Fibroblast of skin of left quadriceps (primary cell): ENCODE measurements around the gene NKX2-2.
"Not testable (repeated sequence)": the region's sequence is repeated elsewhere in the genome, so short reads cannot be mapped to it uniquely, and the experiment has no call there.

Experiments
- DNase-seq, 2 experiments: peaks; one replicate each; pipeline ENCODE4 v3.0.0-alpha.2; 2013; ENCODE audit warnings: low read depth in 2 of 2

The NKX2-2 gene

GRCh38 chr20:21508230-21509078 is 5.4 kb downstream of the NKX2-2 start:
- DNase-seq = no peak

DNA sequence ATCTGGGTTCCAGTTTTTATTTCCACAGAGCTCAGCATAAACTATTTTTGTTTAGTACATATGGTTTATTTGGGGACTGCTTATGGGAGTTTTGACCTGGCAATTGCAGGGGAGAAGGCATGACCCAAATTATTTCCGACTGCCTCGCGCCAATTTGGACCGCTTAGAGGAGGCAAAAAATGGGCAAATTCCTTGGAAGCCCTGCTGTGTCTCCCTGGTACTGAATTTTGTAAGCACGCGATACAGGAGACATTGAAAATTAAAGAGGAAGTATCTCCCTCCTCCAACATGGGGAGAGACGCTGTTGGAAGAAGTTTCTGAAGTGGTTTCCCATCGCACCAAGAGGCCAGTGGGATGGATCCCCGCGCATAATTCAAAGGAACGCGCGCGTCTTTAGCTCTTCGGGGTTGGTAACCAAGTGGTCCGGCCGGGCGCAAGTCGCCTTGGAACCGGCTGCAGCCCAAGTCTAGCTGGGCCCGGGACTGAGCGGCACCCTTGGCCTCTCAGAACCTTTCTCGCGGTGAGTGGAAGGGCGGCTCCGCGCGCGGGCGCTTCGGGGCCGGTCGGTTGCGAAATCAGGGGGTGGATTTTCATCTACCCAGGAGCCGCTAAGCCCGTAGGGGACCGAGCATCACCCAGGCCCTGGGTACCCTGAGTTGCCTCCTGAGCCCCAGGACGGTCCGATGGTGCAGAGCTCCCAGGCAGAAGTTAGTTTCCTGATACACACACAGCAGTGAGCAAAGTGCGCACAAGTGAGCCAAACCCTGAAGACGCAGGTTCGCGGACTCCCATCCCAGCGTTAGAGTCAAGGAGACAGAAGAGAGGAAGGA is 6.2 kb downstream of the NKX2-2 start:
- no peak for DNase-seq

- no peak for DNase-seq
These were observed 7.9 kb downstream of the NKX2-2 start for GRCh38 chr20:21505810-21506530.

DNA sequence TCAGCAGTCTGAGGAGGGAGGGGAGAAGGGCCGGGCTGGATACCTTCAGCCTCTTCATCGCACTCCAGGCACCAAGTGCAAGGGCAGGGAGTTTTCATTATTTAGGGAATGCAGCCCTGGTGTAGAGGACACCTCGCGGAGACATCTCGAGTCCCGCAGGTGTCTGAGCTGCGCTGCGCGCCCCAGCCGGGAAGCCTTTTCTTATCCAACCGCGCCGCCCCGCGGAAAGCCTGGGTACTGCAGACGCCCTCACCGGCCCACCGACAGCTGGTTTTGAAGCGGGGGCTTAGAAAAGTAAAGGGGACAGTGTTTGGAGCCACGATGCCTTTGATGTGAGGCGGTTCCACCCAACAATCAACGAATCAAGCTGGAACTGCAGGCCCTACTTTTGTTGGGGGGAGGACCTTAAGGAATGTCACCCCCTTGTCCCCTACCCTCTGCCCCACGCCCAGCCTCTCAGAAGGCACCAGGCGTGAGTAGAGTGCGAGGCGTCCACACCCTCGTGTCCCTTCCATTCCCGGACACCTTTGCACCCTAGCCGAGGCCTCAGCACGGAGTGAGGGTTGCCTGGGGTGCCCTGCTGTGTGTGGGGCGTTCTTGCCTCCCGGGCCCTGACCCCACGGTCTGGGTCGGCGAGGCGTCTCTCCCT is 8.6 kb downstream of the NKX2-2 start:
- no peak for DNase-seq

DNA sequence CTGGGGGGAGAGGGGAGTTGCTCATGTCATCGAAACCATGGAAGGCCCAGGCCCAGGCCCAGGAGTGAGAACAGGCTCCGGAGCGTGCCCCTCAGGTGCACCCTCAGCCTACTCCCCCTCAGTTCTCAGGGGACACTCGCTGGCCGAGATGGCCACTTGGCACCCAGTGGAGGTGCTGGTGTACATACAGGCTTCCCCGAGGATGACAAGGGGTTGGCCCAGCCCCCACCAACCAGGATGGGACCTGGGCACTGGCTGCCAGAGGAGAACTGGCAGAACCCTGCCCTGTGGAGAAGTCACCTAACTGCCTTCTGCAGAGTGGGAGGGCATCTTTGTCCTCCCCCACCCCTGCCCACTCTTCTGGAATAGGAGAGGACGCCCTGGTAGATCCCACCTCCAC is 9.5 kb downstream of the NKX2-2 start:
- no peak for DNase-seq

GRCh38 chr20:21503345-21503744 is 10.5 kb downstream of the NKX2-2 start:
- no peak for DNase-seq

DNA sequence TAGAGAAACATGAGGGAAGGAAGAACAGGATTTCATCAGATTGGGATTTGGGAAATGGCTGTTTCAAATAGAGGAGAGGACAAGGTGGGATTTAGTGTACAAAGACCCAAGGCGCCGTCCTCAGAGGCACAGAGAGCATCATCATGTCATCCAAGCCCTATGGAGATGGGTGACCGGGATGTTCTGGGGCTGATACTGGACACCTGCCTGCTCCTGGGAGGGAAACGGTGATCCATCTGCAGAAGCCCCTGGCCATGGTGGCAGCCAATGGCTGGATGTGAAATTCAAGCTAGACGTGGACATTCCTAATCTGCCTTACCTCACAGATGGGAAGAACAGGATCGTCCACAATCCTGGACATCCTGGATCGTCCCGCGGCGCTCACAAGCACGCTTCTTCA is 12.7 kb downstream of the NKX2-2 start:
- DNase-seq = no peak

GRCh38 chr20:21500599-21500998 is 13.3 kb downstream of the NKX2-2 start:
- no peak for DNase-seq

DNA sequence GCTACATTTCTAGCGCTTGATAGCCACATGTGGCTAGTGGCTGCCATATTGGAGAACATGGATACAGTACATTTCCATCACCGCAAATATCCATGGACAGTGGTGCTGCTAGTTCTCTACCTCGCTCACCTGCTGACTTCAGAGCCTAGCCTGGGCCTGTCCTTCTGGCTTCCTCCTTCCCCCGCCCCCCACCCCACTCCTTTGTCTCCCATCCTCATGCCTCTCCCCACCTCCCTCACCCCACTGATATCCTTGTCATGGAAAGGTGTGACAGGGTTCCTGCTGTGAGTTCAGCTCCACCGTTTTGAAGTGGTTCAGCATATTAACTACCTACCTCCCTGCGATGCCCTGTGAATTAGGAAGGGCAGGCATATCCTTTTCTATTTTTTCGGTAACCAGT is 14.2 kb downstream of the NKX2-2 start:
- DNase-seq = no peak

- no peak for DNase-seq
These were observed 15.2 kb downstream of the NKX2-2 start for GRCh38 chr20:21498635-21499034.

- no peak for DNase-seq
These were observed 15.7 kb downstream of the NKX2-2 start for GRCh38 chr20:21498195-21498594.

DNA sequence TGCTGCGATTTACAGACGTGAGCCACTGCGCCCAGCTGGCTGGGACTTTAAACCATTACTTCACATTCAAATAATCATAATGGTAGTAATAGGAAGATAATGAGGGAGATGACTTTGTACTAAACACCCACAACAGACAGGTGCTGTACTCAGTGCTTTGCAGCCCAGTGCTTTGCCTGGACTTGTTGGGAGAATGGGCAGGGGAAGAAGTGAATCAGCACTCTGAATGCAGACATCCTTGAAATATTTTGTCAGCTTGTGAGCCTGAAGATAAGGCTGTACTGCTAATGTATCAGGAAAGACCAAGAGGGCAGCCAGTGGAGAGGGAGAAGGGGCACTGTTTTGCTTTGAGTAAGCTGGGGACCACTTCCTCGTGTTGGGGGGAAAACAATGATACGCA is 17.4 kb downstream of the NKX2-2 start:
- no peak for DNase-seq

GRCh38 chr20:21493049-21493448 is 20.8 kb downstream of the NKX2-2 start:
- no peak for DNase-seq

DNA sequence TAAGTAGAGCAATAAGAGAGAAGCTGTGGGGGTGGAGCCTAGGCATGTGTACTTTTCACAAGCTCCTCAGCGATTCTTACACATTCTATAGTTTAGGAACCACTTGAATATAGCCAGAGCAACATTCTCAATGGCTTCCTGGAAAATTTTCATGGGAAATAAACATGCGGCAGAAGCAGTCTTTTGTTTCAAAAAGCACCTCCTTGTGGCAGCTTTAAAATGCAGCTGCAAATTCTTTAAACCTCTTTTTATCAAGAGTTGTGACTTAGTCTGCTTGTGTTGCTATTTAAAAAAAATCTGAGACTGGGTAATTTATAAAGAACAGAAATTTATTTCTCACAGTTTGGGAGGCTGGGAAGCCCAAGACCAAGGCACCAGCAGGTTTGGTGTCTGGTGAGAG is 23.8 kb downstream of the NKX2-2 start:
- DNase-seq = no peak

DNA sequence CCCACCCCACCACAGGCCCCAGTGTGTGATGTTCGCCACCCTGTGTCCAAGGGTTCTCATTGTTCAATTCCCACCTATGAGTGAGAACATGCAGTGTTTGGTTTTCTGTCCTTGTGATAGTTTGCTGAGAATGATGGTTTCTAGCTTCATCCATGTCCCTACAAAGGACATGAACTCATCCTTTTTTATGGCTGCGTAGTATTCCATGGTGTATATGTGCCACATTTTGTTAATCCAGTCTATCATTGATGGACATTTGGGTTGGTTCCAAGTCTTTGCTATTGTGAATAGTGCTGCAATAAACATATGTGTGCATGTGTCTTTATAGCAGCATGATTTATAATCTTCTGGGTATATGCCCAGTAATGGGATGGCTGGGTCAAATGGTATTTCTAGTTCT is 33.7 kb downstream of the NKX2-2 start:
- DNase-seq = not testable (repeated sequence)

DNA sequence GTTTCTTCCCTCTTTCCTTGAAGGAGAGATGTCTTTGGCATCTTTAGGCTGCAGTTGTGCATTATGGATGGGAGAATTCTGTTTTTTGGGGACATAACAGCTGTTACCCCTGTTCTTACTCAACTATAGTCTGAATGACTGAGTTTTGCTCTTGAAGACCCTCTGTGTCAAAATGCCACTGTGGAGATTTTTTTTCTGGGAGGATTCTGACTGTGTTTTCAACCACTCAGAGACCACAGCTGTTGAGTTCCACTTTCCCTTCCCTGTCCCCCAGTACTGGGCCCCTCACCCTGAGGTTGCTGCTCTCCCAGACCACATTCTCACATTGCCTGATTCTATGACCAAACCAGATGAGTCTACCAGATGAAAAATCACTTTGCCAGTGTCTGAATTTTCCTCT is 48.1 kb downstream of the NKX2-2 start:
- no peak for DNase-seq

- DNase-seq = no peak
These were observed 48.9 kb downstream of the NKX2-2 start for GRCh38 chr20:21464916-21465315.
